Neutrophil (primary cell): Measurements from ENCODE around the gene ATXN1.

Experiments
- H3K27ac ChIP-seq: fragments of 200-600 bp; sonication (generic); 2 replicates; pipeline ENCODE4 v1.5.1; 2016; ENCODE audit warnings: mild to moderate bottlenecking, moderate library complexity
- H3K27me3 ChIP-seq: fragments of 200-600 bp; sonication (generic); 2 replicates; pipeline ENCODE4 v1.6.0; 2016; ENCODE audit warnings: mild to moderate bottlenecking
- H3K36me3 ChIP-seq: fragments of 200-600 bp; sonication (generic); 2 replicates; pipeline ENCODE4 v1.5.1; 2017
- H3K4me1 ChIP-seq, 2 experiments: fragments of 200-600 bp in 1 of 2; sonication (generic) in 1 of 2; 1 replicate in 1 of 2; 2 replicates in 1 of 2; pipeline versions ENCODE4 v1.5.1 to v1.6.1; 2013 to 2016; ENCODE audit warnings: low read depth in 1 of 2, low read length in 1 of 2, mild to moderate bottlenecking in 1 of 2, moderate library complexity in 1 of 2; ENCODE audit not compliant: control insufficient read depth in 1 of 2, insufficient read depth in 1 of 2
- H3K4me3 ChIP-seq, 2 experiments: fragments of 200-600 bp in 1 of 2; sonication (generic) in 1 of 2; 1 replicate in 1 of 2; 2 replicates in 1 of 2; pipeline ENCODE4 v1.5.1; 2013 to 2016; ENCODE audit warnings: low read depth in 1 of 2, low read length in 1 of 2, mild to moderate bottlenecking in 1 of 2, moderate library complexity in 1 of 2
- H3K9me3 ChIP-seq: fragments of 200-600 bp; sonication (generic); 2 replicates; pipeline ENCODE4 v1.5.1; 2016
- CTCF ChIP-seq: fragments of 200-600 bp; sonication (generic); IDR thresholded peaks from 2 replicates; pipeline ENCODE4 v1.5.1; 2016; ENCODE audit warnings: antibody characterized with exemption

Gene ATXN1

DNA sequence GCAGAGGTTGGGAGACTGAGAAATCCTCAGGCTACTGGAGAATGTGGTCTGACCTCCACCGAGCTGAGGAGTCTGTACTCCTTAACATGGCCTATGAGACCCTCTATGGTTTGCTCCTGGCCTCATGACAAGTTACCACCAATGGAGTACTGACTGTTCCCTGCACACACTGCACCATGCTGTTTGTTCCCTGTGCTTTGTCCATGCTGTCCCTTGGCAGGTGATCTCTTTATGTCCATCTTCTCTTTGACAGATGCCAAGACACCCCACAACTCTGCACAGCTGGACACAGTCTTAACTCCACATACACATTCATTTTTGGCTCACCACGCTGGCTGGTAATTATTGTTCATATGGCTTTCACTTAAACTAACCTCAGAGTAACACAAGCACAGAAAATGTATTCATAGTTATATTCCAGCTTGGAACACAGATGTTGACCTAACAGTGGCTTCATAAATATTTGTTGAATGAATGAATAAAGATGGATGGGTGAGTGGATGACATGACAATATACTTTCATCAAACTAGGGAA lies 258.0 kb downstream of the ATXN1 start:
- Histone ChIP-seq H3K27ac (no peak overlapping the region), H3K4me1 (peaks cover 22 to 33% of the 10 kb centered on the region in 2 experiments), H3K4me3 (no peak overlapping the region), H3K36me3 (no peaks in the 10 kb centered on the region), H3K27me3 (no peaks in the 10 kb centered on the region), H3K9me3 (no peaks in the 10 kb centered on the region)
- TF ChIP-seq CTCF: no peak

GRCh38 chr6:16498957-16499356 lies 262.3 kb downstream of the ATXN1 start:
- Histone ChIP-seq H3K4me1 (peaks cover 7 to 27% of the 10 kb centered on the region in 2 experiments), H3K27ac (no peak overlapping the region), H3K9me3 (no peaks in the 10 kb centered on the region), H3K4me3 (no peak overlapping the region), H3K36me3 (no peaks in the 10 kb centered on the region), H3K27me3 (no peaks in the 10 kb centered on the region)
- TF ChIP-seq CTCF: no peak

GRCh38 chr6:16498237-16498636 lies 263.0 kb downstream of the ATXN1 start:
- TF ChIP-seq CTCF: no peak
- Histone ChIP-seq H3K36me3 (no peaks in the 10 kb centered on the region), H3K9me3 (no peaks in the 10 kb centered on the region)

DNA sequence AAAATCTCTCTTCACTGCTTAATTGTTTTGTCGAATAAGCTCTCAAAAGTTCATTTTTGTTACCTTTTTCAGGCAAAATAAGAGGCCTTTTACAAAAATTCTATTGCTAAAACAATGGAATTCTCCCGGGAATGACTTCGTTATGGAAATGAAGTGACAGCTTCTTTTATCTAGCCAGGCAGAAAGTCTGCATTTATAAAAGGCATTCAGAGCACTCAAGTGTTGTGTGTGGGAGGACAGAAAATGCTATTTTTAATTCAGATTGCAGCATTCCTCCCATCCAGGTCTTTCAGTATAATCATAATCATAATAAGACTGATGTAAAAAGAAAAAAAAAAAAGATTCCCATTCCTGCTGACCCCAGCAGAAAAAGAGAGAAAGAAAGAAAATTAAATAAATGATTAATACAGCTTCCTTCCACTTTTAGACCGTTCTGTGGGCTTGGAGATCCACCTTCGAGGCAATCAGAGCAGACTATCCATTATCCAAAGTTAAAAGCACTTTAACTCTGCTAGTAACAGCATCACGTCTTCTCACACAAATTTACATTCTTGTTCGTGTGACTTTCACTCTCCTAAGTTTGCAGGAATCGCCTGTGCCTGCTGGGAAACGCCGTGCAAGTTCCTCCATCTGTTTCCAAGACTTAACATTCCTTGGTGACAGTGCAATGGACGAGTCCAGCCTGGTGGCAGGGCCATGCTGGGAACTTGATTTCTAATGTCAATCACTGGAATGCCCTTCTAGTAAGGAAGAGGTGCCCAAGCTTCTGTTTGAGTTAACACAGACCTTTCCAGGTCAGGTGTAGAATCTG lies 264.1 kb downstream of the ATXN1 start:
- Histone ChIP-seq H3K36me3 (no peaks in the 10 kb centered on the region), H3K4me3 (no peak overlapping the region), H3K27ac (no peak overlapping the region), H3K27me3 (no peaks in the 10 kb centered on the region), H3K4me1 (peaks cover 5 to 24% of the 10 kb centered on the region in 2 experiments), H3K9me3 (no peaks in the 10 kb centered on the region)
- TF ChIP-seq CTCF: no peak

More at GRCh38 chr6:16498237-16498636, 263.0 kb downstream of the ATXN1 start:
- Histone ChIP-seq H3K27ac (no peak overlapping the region), H3K27me3 (no peaks in the 10 kb centered on the region), H3K4me1 (peaks cover 5 to 20% of the 10 kb centered on the region in 2 experiments), H3K4me3 (no peak overlapping the region)

GRCh38 chr6:16496210-16496609 lies 265.1 kb downstream of the ATXN1 start:
- Histone ChIP-seq H3K27ac (no peak overlapping the region), H3K27me3 (no peaks in the 10 kb centered on the region), H3K4me3 (no peak overlapping the region), H3K36me3 (no peaks in the 10 kb centered on the region), H3K4me1 (peaks cover 5 to 24% of the 10 kb centered on the region in 2 experiments), H3K9me3 (no peaks in the 10 kb centered on the region)
- TF ChIP-seq CTCF: no peak
